ENCODE results near the gene CCDC86. TPM values are rescaled to one million over a fixed set of nuclear protein-coding genes. Genes with fewer than 3 reads are reported as not detected.

Gene CCDC86
- total and polyA plus RNA-seq, 9 of the 15 experiments (the other 6 are each of a cell fraction or from before 2014, with no cell fraction given) = 4.6 to 102 (median 25.2) TPM

DNA sequence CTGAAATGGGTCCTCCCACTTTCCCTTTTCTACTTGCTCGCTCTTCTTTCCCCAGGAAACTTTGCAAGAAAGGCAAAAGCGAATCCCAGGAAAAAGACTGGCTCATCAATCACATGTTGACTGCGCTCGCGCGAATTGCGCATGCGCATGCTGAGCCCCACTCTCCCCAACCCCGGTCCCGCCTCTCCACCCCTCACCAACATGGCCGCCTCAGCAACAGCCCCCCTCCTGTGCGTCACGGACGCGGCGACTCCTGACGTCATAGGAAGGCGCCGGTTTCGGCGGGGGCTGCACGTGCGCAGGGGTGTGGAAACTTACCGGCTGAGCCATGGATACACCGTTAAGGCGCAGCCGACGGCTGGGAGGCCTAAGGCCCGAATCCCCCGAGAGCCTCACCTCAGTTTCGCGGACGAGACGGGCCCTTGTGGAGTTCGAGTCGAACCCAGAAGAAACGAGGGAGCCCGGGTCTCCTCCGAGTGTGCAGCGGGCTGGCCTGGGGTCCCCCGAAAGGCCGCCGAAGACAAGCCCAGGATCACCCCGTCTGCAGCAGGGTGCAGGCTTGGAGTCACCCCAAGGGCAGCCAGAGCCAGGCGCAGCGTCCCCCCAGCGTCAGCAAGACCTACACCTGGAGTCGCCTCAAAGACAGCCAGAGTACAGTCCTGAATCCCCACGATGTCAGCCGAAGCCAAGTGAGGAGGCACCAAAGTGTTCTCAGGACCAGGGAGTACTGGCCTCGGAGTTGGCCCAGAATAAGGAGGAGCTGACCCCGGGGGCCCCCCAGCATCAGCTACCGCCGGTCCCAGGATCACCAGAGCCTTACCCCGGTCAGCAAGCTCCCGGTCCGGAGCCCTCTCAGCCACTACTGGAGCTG is at the start of gene CCDC86 (continued):
- TF ChIP-seq KAT7 (CRISPR knock-in tag; IDR thresholded peaks at IDR 0.05; ENCODE audit: borderline replicate concordance) (peak; percentile 61; the same call in 1 of the 2 replicates), NR2C1 (IDR thresholded peaks at IDR 0.05) (peak; percentile 59), NR2C1 (tag; IDR thresholded peaks at IDR 0.05) (peak; percentile 79), POLR2AphosphoS5 (IDR thresholded peaks at IDR 0.05; ENCODE audit: control insufficient read depth, insufficient read depth, low read depth, low read length) (no peak), U2AF1 (optimal IDR thresholded peaks at IDR 0.05; ENCODE audit: low read depth, low read length) (no peak), NFRKB (IDR thresholded peaks at IDR 0.05; ENCODE audit: low read depth) (peak; percentile 68; the same call in 1 of the 2 replicates), XRCC5 (IDR thresholded peaks at IDR 0.05; ENCODE audit: low read depth, low read length) (peak; percentile 60; the same call in 1 of the 2 replicates), RBM14 (IDR thresholded peaks at IDR 0.05; ENCODE audit: borderline replicate concordance, insufficient read depth, low read depth, low read length) (no peak), RUNX1 (IDR thresholded peaks at IDR 0.05; ENCODE audit: low read depth) (peak; percentile 26; the same call in 1 of the 2 replicates), JUND (IDR thresholded peaks at IDR 0.05; ENCODE audit: borderline replicate concordance, low read depth, low read length) (peak; percentile 82), JUND (tag; IDR thresholded peaks at IDR 0.05; ENCODE audit: borderline replicate concordance, low read depth, low read length) (peak; percentile 13; the same call in 1 of the 3 replicates), KLF13 (tag; IDR thresholded peaks at IDR 0.05; ENCODE audit: borderline replicate concordance, low read depth) (peak; percentile 72; the same call in 1 of the 2 replicates), GATA2 (CRISPR knock-in tag; IDR thresholded peaks at IDR 0.05) (no peak), SREBF1 (IDR thresholded peaks at IDR 0.05; ENCODE audit: borderline replicate concordance, low read depth, low read length) (no peak), HMG20B (CRISPR knock-in tag; IDR thresholded peaks at IDR 0.05) (no peak), ZC3H4 (CRISPR knock-in tag; IDR thresholded peaks at IDR 0.05; ENCODE audit: borderline replicate concordance) (no peak), GTF2F1 (IDR thresholded peaks at IDR 0.05; ENCODE audit: low read depth, low read length) (0 out of 2 replicates have a peak, but pooled peaks have one; percentile 55), LARP7 (IDR thresholded peaks at IDR 0.05) (no peak), ZNF253 (CRISPR knock-in tag; conservative IDR thresholded peaks at IDR 0.05) (no peak), ZNF79 (CRISPR knock-in tag; IDR thresholded peaks at IDR 0.05; ENCODE audit: low read depth) (no peak), MCM5 (IDR thresholded peaks at IDR 0.05; ENCODE audit: low read depth) (no peak), SETDB1 (IDR thresholded peaks at IDR 0.05; ENCODE audit: low read length) (peak; percentile 35), BRF1 (IDR thresholded peaks at IDR 0.05; ENCODE audit: borderline replicate concordance, extremely low read depth, insufficient read length) (no peak), ILK (tag; IDR thresholded peaks at IDR 0.05; ENCODE audit: borderline replicate concordance, low read depth) (no peak)
- TF ChIP-seq, protein P1, sequence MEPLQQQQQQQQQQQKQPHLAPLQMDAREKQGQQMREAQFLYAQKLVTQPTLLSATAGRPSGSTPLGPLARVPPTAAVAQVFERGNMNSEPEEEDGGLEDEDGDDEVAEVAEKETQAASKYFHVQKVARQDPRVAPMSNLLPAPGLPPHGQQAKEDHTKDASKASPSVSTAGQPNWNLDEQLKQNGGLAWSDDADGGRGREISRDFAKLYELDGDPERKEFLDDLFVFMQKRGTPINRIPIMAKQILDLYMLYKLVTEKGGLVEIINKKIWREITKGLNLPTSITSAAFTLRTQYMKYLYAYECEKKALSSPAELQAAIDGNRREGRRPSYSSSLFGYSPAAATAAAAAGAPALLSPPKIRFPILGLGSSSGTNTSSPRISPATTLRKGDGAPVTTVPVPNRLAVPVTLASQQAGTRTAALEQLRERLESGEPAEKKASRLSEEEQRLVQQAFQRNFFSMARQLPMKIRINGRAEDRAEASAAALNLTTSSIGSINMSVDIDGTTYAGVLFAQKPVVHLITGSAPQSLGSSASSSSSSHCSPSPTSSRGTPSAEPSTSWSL (CRISPR knock-in tag; IDR thresholded peaks at IDR 0.05; ENCODE audit: borderline replicate concordance) = peak; percentile 90; the same call in 1 of the 2 replicates
- TF ChIP-seq, protein P2, sequence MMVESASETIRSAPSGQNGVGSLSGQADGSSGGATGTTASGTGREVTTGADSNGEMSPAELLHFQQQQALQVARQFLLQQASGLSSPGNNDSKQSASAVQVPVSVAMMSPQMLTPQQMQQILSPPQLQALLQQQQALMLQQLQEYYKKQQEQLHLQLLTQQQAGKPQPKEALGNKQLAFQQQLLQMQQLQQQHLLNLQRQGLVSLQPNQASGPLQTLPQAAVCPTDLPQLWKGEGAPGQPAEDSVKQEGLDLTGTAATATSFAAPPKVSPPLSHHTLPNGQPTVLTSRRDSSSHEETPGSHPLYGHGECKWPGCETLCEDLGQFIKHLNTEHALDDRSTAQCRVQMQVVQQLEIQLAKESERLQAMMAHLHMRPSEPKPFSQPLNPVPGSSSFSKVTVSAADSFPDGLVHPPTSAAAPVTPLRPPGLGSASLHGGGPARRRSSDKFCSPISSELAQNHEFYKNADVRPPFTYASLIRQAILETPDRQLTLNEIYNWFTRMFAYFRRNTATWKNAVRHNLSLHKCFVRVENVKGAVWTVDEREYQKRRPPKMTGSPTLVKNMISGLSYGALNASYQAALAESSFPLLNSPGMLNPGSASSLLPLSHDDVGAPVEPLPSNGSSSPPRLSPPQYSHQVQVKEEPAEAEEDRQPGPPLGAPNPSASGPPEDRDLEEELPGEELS (CRISPR knock-in tag; IDR thresholded peaks at IDR 0.05; ENCODE audit: borderline replicate concordance) = no peak
